ENCODE results near the gene ALDH1A3.

- TF ChIP-seq ZNF8 (CRISPR knock-in tag; IDR thresholded peaks at IDR 0.05) (no peak), PATZ1 (CRISPR knock-in tag; IDR thresholded peaks at IDR 0.05; ENCODE audit: borderline replicate concordance) (no peak), ZC3H10 (CRISPR knock-in tag; IDR thresholded peaks at IDR 0.05) (no peak), CREB5 (CRISPR knock-in tag; IDR thresholded peaks at IDR 0.05; ENCODE audit: low read depth) (no peak), RARB (CRISPR knock-in tag; IDR thresholded peaks at IDR 0.05) (no peak), CSRNP3 (CRISPR knock-in tag; IDR thresholded peaks at IDR 0.05) (no peak), ZNF70 (CRISPR knock-in tag; IDR thresholded peaks at IDR 0.05) (no peak), ZFP30 (CRISPR knock-in tag; IDR thresholded peaks at IDR 0.05) (no peak), CSDC2 (CRISPR knock-in tag; IDR thresholded peaks at IDR 0.05) (no peak), PPARA (CRISPR knock-in tag; IDR thresholded peaks at IDR 0.05; ENCODE audit: borderline replicate concordance) (no peak), TCF4 (CRISPR knock-in tag; IDR thresholded peaks at IDR 0.05; ENCODE audit: borderline replicate concordance) (no peak), ARNTL (CRISPR knock-in tag; IDR thresholded peaks at IDR 0.05; ENCODE audit: borderline replicate concordance, low read depth) (no peak)
Observed at GRCh38 chr15:100860829-100861510, 18.7 kb upstream of the ALDH1A3 start.
